Upper lobe of left lung (tissue), 4 donors: Measurements from ENCODE around the gene SUPT4H1.
A peak's percentile ranks its signal among the peaks of the same experiment; 100 is the strongest.

Source experiments
- POLR2A ChIP-seq, 4 donors: fragments of 450-650 bp; IDR thresholded peaks; one replicate each; pipeline ENCODE4 v1.5.1; 2016 to 2017; ENCODE audit warnings: antibody characterized with exemption in 4 of 4, mild to moderate bottlenecking in 2 of 4
- TF ChIP-seq, protein P1 (sequence below), 6 experiments: fragments of 450-650 bp in 4 of 6; fragments of 200-600 bp in 2 of 6; sonication (generic) in 2 of 6; IDR thresholded peaks; one replicate each; pipeline ENCODE4 v1.5.1; 2016 to 2019; ENCODE audit warnings: antibody characterized with exemption in 6 of 6

DNA sequence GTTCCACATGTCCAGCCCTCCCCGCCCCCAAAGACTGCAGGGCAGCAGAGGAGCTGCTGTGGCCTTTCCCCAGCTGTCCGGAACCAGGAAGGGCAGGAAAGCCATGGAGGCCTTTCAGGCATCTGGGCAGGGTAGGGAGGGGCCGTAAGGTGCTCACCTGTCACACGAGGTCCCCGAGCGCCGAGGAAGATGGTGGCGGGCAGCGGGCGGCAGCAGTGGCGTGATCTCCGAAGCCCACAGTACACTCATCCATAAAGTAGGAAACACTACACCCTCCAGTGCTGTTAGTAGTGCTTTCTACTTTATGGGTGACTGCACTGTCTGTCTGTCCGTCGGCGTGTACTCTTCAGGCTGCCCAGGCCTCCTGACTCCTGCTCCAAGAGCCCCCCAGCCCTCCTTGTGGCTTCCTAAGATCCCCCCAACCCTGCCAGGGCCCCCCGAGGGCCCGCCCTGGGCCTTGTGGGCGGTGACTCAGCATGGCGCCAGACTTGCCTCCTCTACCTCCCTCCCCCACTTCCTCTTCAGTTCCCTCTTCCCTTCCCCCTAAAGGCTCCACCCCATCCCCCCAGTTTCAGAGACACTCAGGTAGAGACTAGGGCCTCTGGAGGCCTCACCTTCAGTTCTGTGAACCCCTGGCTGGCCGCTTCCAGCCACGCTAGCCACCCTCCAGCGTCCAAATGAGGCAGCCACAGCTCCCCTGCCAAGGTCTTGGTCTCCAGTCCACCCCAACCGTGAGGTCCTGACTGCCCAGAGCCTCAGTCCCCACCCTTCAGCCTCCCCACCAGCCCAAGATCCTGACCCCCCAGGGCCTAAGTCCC is 20.8 kb downstream of the SUPT4H1 start:
- TF ChIP-seq, protein P1, sequence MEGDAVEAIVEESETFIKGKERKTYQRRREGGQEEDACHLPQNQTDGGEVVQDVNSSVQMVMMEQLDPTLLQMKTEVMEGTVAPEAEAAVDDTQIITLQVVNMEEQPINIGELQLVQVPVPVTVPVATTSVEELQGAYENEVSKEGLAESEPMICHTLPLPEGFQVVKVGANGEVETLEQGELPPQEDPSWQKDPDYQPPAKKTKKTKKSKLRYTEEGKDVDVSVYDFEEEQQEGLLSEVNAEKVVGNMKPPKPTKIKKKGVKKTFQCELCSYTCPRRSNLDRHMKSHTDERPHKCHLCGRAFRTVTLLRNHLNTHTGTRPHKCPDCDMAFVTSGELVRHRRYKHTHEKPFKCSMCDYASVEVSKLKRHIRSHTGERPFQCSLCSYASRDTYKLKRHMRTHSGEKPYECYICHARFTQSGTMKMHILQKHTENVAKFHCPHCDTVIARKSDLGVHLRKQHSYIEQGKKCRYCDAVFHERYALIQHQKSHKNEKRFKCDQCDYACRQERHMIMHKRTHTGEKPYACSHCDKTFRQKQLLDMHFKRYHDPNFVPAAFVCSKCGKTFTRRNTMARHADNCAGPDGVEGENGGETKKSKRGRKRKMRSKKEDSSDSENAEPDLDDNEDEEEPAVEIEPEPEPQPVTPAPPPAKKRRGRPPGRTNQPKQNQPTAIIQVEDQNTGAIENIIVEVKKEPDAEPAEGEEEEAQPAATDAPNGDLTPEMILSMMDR (IDR thresholded peaks at IDR 0.05) = no peak
- peak in 2 of 4 donors; percentile 17 to 42 for TF ChIP-seq POLR2A (IDR thresholded peaks at IDR 0.05)
